Stimulated activated CD4-positive, alpha-beta T cell treated with anti-CD3 and anti-CD28 coated beads, Interleukin-2, amount 100 ng/mL, for 48 hours (primary cell): ENCODE data around the gene NR3C2.
"Not testable (repeated sequence)": the region's sequence is repeated elsewhere in the genome, so short reads cannot be mapped to it uniquely, and the experiment has no call there.

Source experiments
- DNase-seq, 2 donors: peaks; one replicate each; pipeline ENCODE4 v3.0.0-alpha.2; 2020

The NR3C2 gene

GRCh38 chr4:148094149-148094548 is 348.1 kb downstream of the NR3C2 start:
- no peak for DNase-seq

DNA sequence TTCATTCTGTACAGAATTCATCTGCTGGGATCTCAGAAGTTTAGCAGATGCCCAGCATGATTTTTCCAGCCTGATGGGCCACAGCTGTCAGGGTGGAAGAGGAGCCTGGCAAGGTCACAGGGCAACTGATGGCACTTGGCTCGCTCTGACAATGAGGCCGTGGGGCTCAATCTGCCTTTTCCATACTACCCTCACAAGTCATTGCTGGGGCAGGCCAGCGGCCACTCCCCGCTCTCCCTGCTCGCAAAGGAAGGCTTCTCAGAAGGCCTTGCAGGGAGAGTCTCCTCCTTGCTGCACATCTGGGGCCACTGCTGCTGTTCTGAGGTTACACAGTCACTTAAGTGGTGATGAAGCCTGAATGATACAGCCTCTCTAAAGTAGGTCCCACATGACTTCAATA is 349.1 kb downstream of the NR3C2 start:
- no peak for DNase-seq

- DNase-seq = no peak
Measured at GRCh38 chr4:148092316-148093014, 349.7 kb downstream of the NR3C2 start.

DNA sequence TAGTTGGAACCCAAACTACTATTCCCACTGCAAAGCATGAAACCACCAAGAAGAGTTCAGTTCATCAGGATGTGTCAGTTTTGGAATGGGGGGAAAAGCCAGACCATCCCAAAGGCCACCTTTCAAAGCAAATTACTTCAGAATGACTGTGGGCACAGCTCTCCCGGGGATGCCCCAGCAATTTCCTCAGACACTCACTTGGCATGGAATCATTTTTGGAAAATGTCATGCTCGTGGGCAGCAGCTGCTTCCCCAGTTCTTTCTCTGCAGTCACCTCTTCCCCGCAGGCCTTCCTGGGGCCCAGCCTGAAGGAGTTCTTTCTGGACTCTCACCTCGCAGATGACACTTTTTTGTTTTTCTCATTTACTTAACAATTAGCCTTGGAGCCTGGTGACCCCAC is 350.3 kb downstream of the NR3C2 start:
- DNase-seq = no peak

DNA sequence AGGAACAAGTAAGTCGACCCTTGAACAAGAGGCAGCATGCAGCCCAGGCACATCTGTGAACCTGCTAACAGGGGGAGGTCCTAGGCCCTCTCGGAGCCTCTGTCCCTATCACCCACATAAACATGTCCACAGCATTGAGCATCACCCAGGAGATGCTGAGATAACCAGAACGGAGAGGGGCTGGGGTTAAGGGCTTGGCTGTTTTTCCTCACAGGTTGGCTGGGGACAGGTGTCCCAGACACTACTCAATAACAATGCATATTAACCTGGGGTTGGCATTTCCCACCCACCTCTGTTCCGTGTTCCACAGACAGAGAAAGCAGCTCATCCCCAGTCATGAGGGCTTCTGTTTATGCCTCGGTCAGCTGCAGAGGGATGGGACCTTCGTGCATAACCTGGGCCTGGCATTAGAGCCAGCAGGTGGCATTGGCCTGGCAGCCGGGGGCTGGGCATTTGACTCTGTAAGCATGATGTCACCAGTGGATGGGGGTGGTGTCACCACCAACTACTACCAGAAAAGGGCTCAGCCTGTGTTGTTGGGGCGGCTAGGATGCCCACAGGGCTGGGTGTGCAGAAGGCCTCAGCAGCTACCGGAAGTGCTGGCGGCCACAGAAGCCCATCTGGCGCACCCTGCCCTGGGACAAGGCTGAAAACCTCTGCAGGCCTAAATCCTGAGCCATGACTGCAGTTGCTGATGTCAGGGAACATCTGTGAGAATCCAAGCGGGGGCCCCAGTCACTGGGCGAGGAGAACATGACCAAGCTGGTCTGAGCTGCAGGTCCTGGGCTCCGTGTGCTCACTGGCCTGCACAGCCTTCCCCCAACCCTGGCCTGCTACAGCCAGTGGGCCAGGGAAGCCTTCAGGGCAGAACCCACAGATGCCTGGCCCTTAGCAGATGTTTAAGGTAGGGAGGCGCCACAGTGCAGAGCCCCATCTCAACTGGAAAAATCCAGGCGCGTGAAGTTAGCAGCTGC is 351.4 kb downstream of the NR3C2 start:
- no peak for DNase-seq

DNA sequence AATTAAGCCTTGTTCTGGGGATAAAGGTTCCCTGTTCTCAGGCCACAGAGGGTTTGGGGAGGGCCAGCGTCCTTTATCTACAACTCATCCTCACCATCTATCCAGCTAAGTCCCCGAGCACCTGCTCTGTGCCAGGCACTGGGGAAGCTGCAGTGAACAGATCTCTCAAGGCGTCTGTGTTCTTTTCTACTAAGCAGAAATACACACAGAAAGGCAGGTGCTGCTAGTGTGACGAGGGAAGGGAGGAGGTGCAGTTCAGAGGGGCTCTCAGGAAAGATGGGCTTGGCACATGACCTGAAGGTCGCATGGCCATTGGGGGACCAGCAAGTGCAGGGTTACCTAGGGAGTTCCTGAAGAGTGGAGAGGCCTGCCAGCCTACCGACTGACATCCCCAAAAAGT is 352.2 kb downstream of the NR3C2 start:
- DNase-seq = no peak

- DNase-seq = no peak
Measured at GRCh38 chr4:148089624-148090023, 352.6 kb downstream of the NR3C2 start.

GRCh38 chr4:148083073-148083472 is 359.1 kb downstream of the NR3C2 start:
- not testable (repeated sequence) for DNase-seq

DNA sequence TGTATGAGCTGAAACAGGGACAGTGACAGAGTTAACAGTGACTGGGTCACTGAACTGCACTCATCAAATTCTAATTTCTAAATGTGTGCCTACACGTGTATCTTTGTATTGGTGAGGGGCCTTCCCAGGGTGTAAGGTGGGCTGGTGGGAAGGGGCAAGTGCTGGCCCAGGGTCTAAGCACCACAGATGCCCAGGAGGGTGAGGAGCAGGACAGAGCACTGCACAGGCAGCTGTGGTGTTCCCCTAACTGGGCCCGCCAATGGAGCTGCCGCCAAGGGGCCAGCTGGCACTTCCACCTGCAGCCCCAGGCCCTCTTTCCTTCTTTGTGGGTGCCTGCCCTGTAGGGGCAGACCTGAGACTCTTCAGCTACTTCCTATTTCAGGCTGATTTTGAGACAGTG is 360.5 kb downstream of the NR3C2 start:
- no peak for DNase-seq

GRCh38 chr4:148081267-148081666 is 360.9 kb downstream of the NR3C2 start:
- no peak for DNase-seq

- DNase-seq = no peak
Measured at GRCh38 chr4:148079961-148080360, 362.3 kb downstream of the NR3C2 start.

DNA sequence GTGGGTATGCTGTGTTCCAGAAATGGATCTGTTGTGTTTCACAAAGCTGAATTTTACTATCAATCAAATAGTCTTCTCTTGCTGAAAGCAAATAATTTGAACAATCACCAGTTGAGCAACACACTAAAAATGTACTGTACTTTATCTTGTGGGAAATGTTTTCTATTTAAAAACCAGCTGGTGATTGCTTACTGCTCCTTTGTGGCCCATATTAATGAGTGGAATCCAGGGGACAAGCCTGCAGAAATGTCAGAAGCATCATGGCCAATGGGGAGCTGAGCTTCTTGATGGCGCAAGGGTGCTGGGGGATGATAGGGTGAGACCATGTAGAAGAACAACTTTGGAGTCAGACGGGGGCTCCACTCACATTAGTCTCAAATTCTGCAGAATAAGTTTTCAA is 364.2 kb downstream of the NR3C2 start:
- no peak for DNase-seq

GRCh38 chr4:148077581-148077980 is 364.6 kb downstream of the NR3C2 start:
- no peak for DNase-seq

DNA sequence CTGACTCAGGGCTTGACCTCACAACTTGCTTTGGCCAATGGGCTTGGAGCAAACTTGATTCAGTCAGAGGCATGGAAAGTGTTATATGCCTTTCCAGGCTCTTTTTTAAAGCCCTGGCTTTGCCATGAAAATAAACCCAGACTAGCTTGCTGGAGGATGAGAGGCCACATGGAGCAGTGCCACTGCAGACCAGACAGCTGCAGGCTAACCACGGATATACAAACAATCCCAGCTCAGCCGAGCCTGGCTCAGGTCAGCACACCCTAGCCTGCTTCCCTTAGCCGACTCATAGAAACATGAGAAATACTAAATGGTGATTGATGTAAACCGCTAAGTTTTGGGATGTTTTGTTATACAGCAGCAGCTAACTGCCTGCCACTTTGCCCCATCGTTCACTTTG is 365.2 kb downstream of the NR3C2 start:
- no peak for DNase-seq

DNA sequence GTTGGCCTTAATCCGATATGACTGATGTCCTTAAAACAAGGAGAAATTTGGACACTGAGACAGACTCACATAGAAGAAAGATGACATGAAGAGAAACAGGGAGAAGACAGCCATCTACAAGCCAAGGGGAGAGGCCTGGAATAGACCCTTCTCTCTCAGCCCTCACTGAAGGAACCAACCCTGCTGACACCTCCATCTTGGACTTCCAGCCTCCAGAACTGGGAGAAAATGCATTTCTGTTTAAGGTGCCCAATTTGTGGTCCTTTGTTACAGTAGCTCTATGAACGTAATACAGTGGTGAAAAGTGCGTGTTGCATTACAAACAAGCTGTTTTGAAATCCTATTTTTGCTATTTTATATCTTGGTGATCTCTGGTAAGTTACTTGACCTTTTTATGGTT is 366.8 kb downstream of the NR3C2 start:
- DNase-seq = no peak

DNA sequence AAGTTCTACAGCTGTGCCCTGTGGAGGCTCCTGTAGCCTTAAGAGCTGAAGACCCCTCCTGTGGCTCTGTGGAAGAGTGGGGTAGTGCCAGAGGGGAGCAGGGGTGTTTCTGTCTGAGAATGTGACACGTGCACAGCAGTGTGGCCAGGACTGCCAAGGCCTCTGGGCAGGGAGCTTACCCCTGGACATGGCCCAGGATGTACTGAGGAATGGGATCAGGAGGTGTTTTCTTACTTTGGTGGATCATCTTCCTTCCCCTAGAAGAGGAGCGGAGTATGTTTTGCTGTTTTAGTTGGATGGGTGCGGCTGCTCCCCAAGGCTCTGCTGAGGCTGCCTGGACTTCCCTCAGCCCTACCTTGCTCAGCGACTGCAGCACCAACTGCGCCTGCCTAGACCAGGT is 367.8 kb downstream of the NR3C2 start:
- no peak for DNase-seq

- no peak for DNase-seq
Measured at GRCh38 chr4:148073349-148073748, 368.9 kb downstream of the NR3C2 start.

GRCh38 chr4:148072789-148073188 is 369.4 kb downstream of the NR3C2 start:
- DNase-seq = no peak

- DNase-seq = no peak
Measured at GRCh38 chr4:148071009-148071408, 371.2 kb downstream of the NR3C2 start.

DNA sequence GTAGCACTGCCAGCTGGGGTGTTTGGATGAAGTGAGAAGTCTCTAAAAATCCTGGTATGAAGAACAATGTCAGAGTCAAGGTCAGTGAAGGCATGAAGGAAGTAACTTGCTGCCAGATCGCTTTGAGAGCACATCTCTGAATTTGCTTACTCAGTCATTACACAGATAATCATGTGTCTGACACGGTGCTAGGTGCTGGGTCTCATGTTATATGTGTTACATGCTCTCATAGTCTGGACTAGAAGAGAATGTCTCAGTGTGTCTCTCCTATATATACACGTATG is 372.4 kb downstream of the NR3C2 start:
- no peak for DNase-seq

GRCh38 chr4:148069086-148069894 is 372.9 kb downstream of the NR3C2 start:
- DNase-seq = no peak

DNA sequence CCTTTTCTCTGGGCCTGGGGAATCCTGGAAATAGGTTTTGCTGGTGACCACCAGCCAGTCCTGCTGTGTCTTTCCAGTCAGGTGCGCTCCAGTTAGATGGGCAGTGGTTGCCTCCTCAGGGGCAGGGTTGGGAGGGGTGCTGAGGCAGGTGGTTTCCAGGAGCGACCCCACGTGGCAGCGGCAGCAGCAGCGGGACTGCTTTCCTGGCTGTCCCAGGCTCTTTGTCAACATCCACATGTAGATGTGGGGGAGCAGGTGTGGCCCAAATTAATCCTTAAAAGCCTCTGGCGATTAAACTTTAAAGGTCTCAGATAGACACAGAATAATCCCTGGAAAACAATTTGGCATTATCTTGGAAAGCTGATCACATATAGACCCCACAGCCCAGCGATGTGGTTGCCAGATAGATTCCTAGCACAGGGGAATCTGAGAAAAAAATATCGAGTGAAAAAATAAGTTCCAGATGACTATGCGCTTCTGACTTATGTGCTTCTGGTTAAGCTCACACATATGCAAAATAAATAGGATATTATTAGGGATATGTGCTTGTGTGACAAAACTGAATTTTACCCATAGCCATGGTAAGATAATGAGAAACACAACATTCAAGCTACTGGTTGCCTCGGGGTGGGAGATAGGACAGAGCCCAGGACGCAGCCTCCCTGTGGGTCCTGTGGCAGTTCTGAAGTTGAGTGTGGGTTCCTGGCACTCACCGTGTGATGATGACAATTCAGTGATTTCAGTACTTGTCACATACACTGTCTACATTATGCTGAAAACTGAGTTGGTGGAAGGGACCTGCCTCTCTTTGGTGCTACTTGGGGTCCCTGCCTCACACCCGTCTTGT is 373.9 kb downstream of the NR3C2 start:
- DNase-seq = no peak
